MM.1S (cell line): ENCODE measurements around the gene TPI1.

Experiments used
- CTCF ChIP-seq: fragments of 300-600 bp; sonication (generic); IDR thresholded peaks from 2 replicates; pipeline ENCODE4 v1.5.1; 2016; ENCODE audit warnings: antibody characterized with exemption, low read length, mixed read lengths
- EZH2phosphoT487 ChIP-seq: fragments of 300-600 bp; sonication (generic); IDR thresholded peaks from 2 replicates; pipeline ENCODE4 v1.6.1; 2018; ENCODE audit warnings: antibody characterized with exemption, low read length

GRCh38 chr12:6819106-6820030 lies 48.0 kb upstream of the TPI1 start:
- TF ChIP-seq CTCF = no peak
- TF ChIP-seq EZH2phosphoT487 = no peak
